PC-3 (cell line): Measurements from ENCODE around the gene AKR7A2.

Experiments used
- CTCF ChIP-seq: fragments of 300-600 bp; sonication (generic); conservative IDR thresholded peaks from 2 replicates; pipeline ENCODE4 v1.5.1; 2017; ENCODE audit warnings: antibody characterized with exemption, low read depth, mild to moderate bottlenecking, low read length
- EZH2 ChIP-seq: fragments of 300-600 bp; sonication (generic); IDR thresholded peaks from one replicate; pipeline ENCODE4 v1.6.1; 2017; ENCODE audit warnings: antibody characterized with exemption, mild to moderate bottlenecking, low read length; ENCODE audit not compliant: unreplicated experiment

GRCh38 chr1:19327301-19327700, 15.4 kb upstream of the AKR7A2 start:
- TF ChIP-seq CTCF = no peak
- TF ChIP-seq EZH2 = no peak
